Measurements from ENCODE around the gene DHX8. TPM values are rescaled to one million over a fixed set of nuclear protein-coding genes. Genes with fewer than 3 reads are reported as not detected.
A peak's percentile ranks its signal among the peaks of the same experiment; 100 is the strongest.
"Not testable (repeated sequence)": the region's sequence is repeated elsewhere in the genome, so short reads cannot be mapped to it uniquely, and the experiment has no call there.

The DHX8 gene
- total RNA-seq, 2 donors from 2014 or later: 42.6 to 71.0 TPM

DNA sequence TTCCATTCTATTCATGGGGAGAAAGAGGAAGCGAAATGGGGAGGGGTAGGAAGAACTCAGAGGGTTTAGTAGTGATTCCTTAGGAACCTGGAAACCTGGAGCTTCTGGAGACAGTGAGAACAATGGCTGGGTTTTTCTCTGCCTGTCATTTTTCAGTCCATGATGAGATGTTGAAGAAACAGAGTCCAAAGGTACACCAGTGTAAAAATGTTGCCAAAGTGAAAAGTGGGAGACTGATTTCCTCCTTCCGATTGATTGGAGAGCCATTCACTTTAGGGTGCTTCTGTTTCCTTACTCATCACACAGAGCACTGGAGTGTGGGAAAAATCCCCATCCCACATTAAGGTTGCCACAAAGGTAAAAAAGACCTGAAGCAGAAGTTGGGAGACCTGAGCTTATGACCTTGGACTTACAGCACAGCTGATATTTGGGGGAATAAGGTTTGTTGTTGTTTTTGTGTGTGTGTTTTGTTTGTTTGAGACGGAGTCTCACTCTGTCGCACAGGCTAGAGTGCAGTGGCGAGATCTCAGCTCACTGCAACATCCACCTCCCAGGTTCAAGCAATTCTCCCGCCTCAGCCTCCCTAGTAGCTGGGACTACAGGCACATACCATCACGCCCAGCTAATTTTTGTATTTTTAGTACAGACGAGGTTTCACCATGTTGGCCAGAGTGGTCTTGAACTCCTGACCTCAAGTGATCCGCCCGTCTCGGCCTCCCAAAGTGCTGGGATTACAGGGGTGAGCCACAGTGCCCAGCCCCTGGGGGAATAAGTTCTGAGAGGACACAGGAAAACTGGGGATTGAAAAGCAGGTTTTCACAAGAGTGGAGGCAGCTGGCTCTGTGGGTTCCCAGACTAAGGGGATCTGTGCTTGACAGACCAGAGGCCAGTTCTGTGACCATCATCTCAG lies 1.4 kb upstream of the DHX8 start:
- Mint-ChIP-seq H3K36me3 (peaks cover 9 to 12% of the 10 kb centered on the region in 2 donors), H3K9me3 (no peaks in the 10 kb centered on the region), H3K27ac (peak overlapping the region; percentile 5 to 96)
- DNase-seq (ENCODE audit: low spot score in 2 of 2) (no peak), ATAC-seq (no peak)

DNA sequence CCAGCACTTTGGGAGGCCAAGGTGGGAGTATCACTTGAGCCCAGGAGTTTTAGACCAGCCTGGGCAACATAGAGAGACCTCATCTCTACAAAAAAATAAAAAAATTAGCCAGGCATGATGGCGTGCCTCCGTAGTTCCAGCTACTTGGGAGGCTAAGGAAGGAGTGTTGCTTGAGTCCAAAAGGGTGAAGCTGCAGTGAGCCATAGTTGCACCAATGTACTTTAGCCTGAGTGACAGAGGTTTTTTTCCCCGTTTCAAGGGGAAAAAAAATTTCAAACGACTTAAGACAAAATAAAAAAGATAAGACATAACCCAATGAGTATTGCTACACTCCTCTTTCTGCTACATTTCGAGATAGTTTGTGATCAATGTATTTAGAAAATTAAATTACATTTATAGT lies 6.8 kb downstream of the DHX8 start:
- H3K36me3 Mint-ChIP-seq: peaks cover 8 to 21% of the 10 kb centered on the region in 2 donors
- ATAC-seq: no peak
- H3K27ac Mint-ChIP-seq: no peak overlapping the region
- no peak for DNase-seq (ENCODE audit: low spot score in 2 of 2)
- no peaks in the 10 kb centered on the region for H3K9me3 Mint-ChIP-seq

DNA sequence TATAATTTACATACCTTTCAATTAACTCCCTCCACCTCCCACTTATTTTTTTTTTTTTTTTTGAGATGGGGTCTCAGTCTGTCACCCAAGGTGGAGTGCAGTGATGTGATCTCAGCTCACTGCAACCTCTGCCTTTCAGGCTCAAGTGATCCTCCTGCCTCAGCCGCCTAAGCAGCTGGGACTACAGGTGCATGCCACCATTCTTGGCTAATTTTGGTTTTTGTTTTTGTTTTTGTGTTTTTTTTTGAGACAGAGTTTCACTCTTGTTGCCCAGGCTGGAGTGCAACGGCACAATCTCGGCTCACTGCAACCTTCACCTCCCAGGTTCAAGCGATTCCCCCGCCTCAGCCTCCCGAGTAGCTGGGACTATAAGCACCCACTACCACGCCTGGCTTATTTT lies 25.7 kb downstream of the DHX8 start:
- ATAC-seq; H3K36me3 Mint-ChIP-seq; DNase-seq (ENCODE audit: low spot score in 2 of 2); H3K9me3 Mint-ChIP-seq; H3K27ac Mint-ChIP-seq: not testable (repeated sequence)

DNA sequence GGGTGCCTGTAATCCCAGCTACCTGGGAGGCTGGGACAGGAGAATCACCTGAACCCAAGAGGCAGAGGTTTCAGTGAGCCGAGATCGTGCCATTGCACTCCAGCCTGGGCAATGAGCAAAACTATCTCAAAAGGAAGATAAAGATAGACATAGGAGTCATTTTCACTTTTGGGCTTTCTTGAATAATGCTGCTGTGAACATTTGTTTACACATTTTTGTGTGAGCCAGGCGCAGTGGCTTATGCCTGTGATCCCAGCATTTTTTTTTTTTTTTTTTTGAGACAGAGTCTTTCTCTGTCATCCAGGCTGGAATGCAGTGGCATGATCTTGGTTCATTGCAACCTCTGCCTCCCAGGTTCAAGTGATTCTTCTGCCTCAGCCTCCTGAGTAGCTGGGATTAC lies 27.4 kb downstream of the DHX8 start:
- not testable (repeated sequence) for H3K36me3 Mint-ChIP-seq; H3K27ac Mint-ChIP-seq; DNase-seq (ENCODE audit: low spot score in 2 of 2); H3K9me3 Mint-ChIP-seq; ATAC-seq

DNA sequence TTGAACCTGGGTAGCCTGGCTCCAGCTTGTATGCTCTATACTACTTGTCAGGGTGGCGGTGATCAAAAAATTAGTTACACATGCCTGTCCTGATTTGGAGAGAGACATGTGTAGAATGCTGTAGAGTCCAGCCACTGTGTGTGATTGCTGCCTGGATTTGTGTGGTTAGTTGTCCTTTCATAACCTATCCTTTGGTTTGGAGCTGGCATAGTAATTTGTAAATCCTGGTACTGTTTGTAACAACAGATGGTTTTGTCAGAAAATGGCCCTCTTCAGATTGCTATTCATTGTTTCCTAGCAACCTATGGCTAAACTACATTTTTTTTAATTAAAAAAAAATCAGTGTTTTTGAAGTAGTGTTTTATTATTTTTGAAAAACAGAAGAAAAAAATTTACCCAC lies 31.9 kb downstream of the DHX8 start:
- Mint-ChIP-seq H3K9me3 (no peaks in the 10 kb centered on the region), H3K27ac (no peak overlapping the region), H3K36me3 (peaks cover 8 to 33% of the 10 kb centered on the region in 2 donors)
- ATAC-seq: no peak
- DNase-seq (ENCODE audit: low spot score in 2 of 2): no peak

DNA sequence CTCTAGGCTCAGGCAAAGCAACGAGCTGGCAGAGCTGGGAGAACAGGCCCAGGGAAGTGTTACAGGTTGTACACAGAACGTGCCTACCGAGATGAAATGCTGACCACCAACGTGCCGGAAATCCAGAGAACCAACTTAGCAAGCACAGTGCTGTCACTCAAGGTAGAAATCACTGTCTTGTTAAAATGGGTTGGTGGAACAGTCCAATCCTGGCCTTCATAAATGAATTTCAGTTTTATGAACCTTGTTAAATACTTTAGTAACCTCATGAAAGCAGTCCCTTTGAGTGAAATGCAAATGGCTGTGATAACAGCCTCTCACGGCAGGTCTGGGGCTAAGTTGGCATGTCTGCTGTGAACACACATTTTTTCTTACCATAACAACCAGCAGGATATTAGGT lies 33.4 kb downstream of the DHX8 start:
- H3K36me3 Mint-ChIP-seq: peaks cover 11 to 34% of the 10 kb centered on the region in 2 donors
- no peak overlapping the region for H3K27ac Mint-ChIP-seq
- no peak for ATAC-seq
- no peak for DNase-seq (ENCODE audit: low spot score in 2 of 2)
- no peaks in the 10 kb centered on the region for H3K9me3 Mint-ChIP-seq

DNA sequence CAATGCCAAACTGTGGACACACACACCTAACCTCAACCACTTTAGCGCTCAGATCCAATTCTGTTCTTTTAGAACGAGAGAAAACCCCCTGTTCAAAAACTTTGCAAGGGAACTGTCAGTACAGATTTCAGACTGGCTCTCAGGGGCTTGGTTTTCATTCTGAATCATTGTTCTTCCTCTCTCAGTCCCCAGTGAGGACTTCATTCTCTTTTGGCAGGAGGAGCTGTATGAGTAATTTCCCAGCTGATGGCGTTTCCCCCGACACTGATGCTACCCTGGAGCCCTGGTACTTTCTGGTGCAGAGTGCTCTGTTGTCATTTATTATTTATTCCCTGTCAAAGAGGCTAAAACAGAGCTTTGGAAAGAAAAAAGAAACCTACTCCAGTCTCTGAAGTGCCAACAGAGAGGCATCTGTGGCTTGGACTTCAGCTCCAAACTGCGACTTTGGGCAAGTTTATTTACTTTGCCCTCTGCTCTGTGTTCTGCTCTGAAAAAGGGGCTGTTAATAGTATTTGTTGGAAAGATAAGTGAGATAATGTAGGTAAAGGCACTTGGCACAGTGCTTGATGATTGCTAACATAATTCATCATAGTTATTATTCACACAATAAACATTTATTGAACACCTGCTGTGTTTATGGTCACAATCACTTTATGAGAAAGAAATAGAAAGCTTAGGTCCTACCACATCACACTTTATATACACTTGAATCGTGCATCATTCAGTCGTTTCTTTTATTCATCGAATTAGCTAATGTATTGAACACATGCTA lies 34.0 kb downstream of the DHX8 start:
- peak; percentile 76 to 78 for ATAC-seq
- H3K36me3 Mint-ChIP-seq: peaks cover 10 to 34% of the 10 kb centered on the region in 2 donors
- peak overlapping the region; percentile 39 to 43 for H3K27ac Mint-ChIP-seq
- DNase-seq (ENCODE audit: low spot score in 2 of 2): no peak
- no peaks in the 10 kb centered on the region for H3K9me3 Mint-ChIP-seq

DNA sequence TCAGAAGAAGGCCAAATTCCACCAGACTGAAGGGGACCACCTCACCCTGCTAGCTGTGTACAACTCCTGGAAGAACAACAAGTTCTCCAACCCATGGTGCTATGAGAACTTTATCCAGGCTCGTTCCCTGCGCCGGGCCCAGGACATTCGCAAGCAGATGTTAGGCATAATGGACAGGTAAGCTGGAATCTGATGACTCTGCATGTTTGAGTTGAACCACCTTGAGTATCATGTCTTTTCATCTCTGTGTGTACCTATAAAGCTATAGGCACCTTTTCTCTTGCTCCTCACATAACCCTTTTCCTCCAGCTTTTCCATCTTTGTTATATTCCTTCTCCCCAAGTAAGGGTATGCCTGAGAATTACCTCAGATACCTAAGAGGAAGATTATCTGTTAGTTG lies 37.6 kb downstream of the DHX8 start:
- no peak overlapping the region for H3K27ac Mint-ChIP-seq
- H3K36me3 Mint-ChIP-seq: peaks cover 7 to 34% of the 10 kb centered on the region in 2 donors
- DNase-seq (ENCODE audit: low spot score in 2 of 2) (no peak), ATAC-seq (no peak)
- H3K9me3 Mint-ChIP-seq: no peaks in the 10 kb centered on the region

DNA sequence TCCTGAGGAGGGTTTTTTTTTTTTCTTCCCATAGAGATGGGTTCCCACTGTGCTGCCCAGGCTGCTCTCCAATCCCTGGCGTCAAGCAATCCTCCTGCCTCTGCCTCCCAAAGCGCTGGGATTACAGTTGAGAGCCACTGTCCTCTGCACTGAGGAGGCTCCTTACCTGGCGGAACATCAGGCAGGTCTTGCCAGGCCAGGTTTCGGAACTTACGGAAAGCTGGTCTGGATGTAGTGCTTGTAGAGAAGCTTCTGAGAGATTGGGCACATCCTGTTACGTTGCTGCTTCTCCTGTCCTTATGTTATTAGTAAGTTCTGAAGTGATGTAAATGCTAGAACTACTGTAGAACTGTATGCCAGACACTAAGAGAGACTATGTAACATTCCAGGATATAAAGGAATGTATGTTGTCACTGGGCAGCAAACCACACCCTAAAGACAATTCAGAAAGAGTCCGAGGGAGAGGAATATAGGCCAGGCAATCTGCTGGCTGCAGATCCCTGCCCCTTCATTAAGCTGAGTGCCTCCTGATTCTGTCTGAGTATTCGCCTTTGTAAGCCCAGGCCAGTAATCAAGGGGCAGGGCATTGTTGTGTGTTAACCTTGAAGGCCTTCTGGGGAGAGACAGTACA lies 41.3 kb downstream of the DHX8 start:
- DNase-seq (ENCODE audit: low spot score in 2 of 2) (no peak), ATAC-seq (no peak)
- Mint-ChIP-seq H3K27ac (peak overlapping the region in 1 of 2 donors; percentile 41), H3K36me3 (peaks cover 7 to 8% of the 10 kb centered on the region in 2 donors), H3K9me3 (no peaks in the 10 kb centered on the region)

DNA sequence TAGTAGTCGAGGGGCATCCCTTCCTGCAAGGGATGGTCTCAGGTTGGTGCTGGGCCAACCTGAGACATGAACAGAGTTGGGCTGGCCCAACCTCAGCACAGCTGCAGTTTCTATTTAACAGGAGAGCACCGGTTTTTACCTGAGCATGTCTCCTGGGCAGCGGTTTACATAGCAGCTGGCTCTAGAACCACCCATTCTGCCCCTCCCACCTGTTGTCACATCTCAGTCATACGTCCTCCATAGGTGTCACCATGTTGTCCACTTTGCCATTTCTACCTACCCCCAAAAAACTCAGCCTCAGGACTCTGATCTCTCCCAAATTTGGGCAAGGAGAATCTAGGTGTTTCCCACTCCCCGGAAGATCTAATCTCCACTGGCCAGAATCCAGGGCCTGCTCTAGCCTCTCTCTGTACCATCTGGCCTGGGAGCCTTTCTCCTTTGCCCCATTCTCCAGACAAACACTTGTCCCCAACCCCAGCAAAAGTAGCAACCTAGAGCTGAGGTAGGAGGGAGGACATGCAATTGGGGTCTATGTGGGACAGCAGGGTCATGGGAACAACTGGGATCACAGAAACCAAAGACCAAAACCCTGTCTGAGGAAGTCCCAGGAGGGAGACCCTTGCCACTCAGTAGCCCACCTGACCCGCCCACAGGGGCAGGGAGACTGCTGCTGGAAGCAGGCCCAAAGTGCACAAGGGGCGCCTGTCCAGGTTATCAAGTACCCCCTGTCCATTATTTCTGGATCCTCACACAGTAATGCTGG lies 43.3 kb downstream of the DHX8 start:
- ATAC-seq (no peak), DNase-seq (ENCODE audit: low spot score in 2 of 2) (no peak)
- Mint-ChIP-seq H3K36me3 (no peaks in the 10 kb centered on the region), H3K27ac (peak overlapping the region in 1 of 2 donors; percentile 29), H3K9me3 (no peaks in the 10 kb centered on the region)

DNA sequence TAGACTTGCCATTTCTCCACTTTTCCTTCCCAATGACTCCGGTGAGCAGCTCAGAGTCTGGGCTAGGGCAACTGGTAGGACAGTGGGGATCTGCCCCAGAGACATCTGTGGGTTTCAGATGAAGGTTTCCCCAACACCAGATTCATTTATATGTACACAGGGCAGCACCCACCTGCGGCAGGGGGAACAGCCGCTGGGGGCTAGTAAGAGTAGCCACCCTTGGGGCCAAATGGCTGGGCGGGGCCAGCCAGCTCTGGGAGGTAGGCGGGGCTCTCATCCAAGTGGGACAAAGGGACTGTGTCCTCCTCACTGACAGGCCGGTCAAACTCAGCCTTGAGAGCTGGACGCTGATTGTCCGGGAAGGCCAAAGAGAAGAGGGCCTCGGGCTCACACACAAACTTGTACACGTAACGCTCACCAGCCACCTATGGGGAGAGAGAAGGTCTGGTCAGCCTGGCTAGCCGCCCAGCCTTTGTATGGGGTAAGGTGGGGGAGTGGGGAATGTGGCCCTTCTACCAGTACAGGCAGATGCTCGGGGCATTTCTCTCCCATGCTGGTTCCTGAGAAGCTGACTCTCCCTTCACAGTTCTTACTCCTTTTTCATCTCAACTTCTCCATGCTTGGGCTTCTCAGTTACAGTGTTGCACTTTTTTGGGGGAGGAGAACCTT lies 44.7 kb downstream of the DHX8 start:
- DNase-seq (ENCODE audit: low spot score in 2 of 2) (no peak), ATAC-seq (no peak)
- no peaks in the 10 kb centered on the region for H3K36me3 Mint-ChIP-seq
- peak overlapping the region in 1 of 2 donors; percentile 9 for H3K27ac Mint-ChIP-seq
- no peaks in the 10 kb centered on the region for H3K9me3 Mint-ChIP-seq

DNA sequence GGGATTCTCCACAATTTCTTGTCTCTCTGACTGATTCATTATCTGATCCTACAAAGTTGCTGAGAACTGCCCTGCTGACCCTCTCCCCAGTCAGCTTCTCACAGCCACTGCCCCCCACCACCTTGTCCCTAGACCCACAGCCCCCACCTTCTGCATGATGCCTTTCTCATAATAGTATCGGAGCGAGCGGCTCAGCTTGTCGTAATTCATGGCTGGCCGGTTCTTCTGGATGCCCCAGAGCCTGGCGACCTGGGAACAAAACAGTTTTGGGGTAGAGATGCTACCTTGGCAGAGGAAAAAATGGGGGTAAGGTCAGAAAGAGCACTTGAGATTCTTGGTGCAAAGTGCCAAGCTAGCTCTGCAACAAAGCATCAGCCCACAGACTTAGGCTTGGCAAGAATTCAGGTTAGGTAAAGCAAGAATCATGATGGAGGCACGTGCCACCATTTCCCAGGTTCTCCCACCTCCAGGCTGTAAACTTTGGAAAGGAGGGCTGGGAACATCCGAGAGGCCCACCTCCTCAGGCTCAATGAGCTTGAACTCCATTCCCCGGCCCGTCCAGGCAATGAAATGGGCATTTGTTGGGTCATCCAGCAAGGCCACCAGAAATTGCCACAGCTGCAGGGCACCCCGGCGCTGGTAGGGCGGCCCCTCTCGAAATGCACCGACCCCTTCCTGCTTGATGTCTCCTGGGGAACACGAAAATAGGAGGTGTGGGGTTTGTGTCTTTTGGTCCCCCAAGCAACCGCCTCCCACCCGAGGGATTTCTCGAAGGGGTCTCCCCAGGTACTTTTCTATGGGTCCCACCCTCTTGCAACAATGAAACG lies 45.4 kb downstream of the DHX8 start:
- no peak overlapping the region for H3K27ac Mint-ChIP-seq
- no peaks in the 10 kb centered on the region for H3K36me3 Mint-ChIP-seq
- ATAC-seq (no peak), DNase-seq (ENCODE audit: low spot score in 2 of 2) (no peak)
- H3K9me3 Mint-ChIP-seq: no peaks in the 10 kb centered on the region

DNA sequence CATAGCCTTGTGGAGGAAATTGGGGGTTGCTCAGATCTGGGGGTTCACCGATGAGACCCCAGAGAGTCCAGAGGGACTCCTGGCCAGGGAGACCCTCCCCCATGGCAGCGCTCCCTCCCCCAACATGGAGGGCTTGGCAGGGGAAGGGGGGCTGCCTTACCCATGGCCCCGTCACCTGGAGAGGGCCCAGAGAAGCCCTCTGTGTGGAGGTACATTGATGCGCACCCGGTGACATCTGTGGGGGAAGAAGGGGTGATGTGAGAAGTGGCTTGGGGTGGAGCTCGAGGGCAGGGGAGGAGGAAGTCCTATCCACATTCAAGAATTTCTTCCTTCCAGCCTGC lies 46.1 kb downstream of the DHX8 start:
- ATAC-seq (no peak), DNase-seq (ENCODE audit: low spot score in 2 of 2) (no peak)
- H3K36me3 Mint-ChIP-seq: no peaks in the 10 kb centered on the region
- no peaks in the 10 kb centered on the region for H3K9me3 Mint-ChIP-seq
- no peak overlapping the region for H3K27ac Mint-ChIP-seq

DNA sequence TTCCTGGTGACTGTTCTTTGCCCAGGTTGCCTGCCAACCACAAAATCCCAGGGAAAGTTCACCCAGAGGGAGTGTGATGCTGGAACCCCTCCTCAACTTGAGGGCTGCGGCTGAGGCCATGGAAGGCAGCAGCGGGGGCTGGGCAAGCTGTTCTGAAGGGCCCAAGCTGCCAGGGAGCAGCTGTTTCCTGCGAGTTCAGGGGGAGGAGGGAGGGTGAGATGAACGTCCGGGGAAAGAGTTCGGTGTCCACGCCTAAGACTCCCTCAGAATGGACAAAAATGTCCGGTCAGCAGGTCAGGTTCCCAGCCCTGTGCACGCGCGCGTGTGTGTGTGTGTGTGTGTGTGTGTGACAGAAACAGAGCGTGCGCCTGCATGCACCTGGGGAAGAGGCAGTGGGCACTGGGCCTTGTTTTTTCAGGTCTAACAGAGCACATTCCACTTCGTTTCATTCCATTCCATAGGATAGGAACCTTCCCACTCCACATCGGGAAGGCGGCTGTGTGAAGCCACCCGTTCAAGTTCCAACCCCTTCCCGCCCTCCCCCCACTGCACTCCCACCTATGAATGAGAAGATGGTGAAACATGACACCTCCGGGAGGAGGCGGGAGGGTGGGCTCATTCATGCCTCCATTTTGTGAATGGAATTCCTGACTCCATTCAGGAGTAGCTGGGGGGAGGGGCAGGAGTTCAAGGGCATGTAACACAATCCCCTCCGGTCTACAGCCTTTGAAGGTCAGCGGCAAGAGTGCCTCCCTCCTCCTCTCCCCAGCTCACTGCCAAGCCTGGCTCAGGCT lies 46.7 kb downstream of the DHX8 start:
- Mint-ChIP-seq H3K36me3 (no peaks in the 10 kb centered on the region), H3K9me3 (no peaks in the 10 kb centered on the region), H3K27ac (no peak overlapping the region)
- DNase-seq (ENCODE audit: low spot score in 2 of 2): no peak
- ATAC-seq: no peak

DNA sequence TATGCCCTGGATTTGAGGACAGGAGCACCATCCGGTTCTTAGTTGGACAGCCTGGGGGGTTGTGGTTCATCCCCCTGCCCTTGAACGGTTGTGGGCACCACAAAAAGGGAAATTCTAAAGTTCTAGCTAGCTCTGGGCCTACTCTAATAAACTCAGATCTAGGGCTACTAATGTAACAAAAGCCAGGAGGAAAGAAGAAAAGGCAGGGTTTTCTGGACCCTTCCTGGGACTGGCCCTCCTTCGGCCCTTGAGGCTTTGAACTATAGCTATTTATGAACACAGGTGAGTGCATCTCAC lies 47.3 kb downstream of the DHX8 start:
- DNase-seq (ENCODE audit: low spot score in 2 of 2) (no peak), ATAC-seq (no peak)
- Mint-ChIP-seq H3K36me3 (no peaks in the 10 kb centered on the region), H3K9me3 (no peaks in the 10 kb centered on the region), H3K27ac (no peak overlapping the region)
